ENCODE measurements around the gene SPATA17. TPM values are rescaled to one million over a fixed set of nuclear protein-coding genes. Genes with fewer than 3 reads are reported as not detected.

Gene SPATA17
- total and polyA plus RNA-seq, 10 of the 15 experiments (the other 5 are each of a cell fraction or from before 2014, with no cell fraction given), result 0.08 to 0.27 (median 0.11) TPM; not detected in 6

- peak; percentile 84; the same call in 1 of the 2 replicates for TF ChIP-seq NFIC (IDR thresholded peaks at IDR 0.05; ENCODE audit: low read depth, low read length)
- TF ChIP-seq ZBTB40 (IDR thresholded peaks at IDR 0.05; ENCODE audit: borderline replicate concordance), result no peak
- peak; percentile 92 for TF ChIP-seq RUNX3 (IDR thresholded peaks at IDR 0.05; ENCODE audit: low read length)
- TF ChIP-seq BACH1 (IDR thresholded peaks at IDR 0.05; ENCODE audit: borderline replicate concordance), result peak; percentile 28; the same call in 1 of the 2 replicates
- no peak for TF ChIP-seq NFYB (IDR thresholded peaks at IDR 0.05; ENCODE audit: insufficient read depth, low read depth, low read length)
- TF ChIP-seq USF1 (IDR thresholded peaks at IDR 0.05; ENCODE audit: borderline replicate concordance, extremely low read length, insufficient read depth, low read depth, low read length), result peak; percentile 34
- TF ChIP-seq ZBED1 (IDR thresholded peaks at IDR 0.05; ENCODE audit: borderline replicate concordance), result peak; percentile 79
- no peak; the same call in 1 of the 2 replicates for TF ChIP-seq MAX (IDR thresholded peaks at IDR 0.05; ENCODE audit: low read depth, low read length)
- TF ChIP-seq HDGF (IDR thresholded peaks at IDR 0.05), result no peak
- TF ChIP-seq TBL1XR1 (IDR thresholded peaks at IDR 0.05; ENCODE audit: low read depth, low read length), result peak; percentile 80; the same call in 1 of the 2 replicates
- TF ChIP-seq PML (IDR thresholded peaks at IDR 0.05; ENCODE audit: low read length), result 0 out of 2 replicates have a peak, but pooled peaks have one; percentile 40
- no peak for TF ChIP-seq TCF3 (IDR thresholded peaks at IDR 0.05; ENCODE audit: borderline replicate concordance, insufficient read depth, low read depth, low read length)
- TF ChIP-seq NFXL1 (IDR thresholded peaks at IDR 0.05; ENCODE audit: borderline replicate concordance), result no peak
- peak; percentile 66 to 79 for TF ChIP-seq IKZF2 (IDR thresholded peaks at IDR 0.05)
- peak; percentile 75 for TF ChIP-seq CREM (IDR thresholded peaks at IDR 0.05; ENCODE audit: low read depth)
- peak; percentile 59 to 74; a peak in 3 of 4 replicates for TF ChIP-seq EP300 (IDR thresholded peaks at IDR 0.05; ENCODE audit: borderline replicate concordance in 1 of 2, control insufficient read depth in 1 of 2, low read depth in 2 of 2, low read length in 2 of 2)
- 0 out of 2 replicates have a peak, but pooled peaks have one; percentile 42 for TF ChIP-seq ZSCAN29 (IDR thresholded peaks at IDR 0.05)
- TF ChIP-seq, protein P1, sequence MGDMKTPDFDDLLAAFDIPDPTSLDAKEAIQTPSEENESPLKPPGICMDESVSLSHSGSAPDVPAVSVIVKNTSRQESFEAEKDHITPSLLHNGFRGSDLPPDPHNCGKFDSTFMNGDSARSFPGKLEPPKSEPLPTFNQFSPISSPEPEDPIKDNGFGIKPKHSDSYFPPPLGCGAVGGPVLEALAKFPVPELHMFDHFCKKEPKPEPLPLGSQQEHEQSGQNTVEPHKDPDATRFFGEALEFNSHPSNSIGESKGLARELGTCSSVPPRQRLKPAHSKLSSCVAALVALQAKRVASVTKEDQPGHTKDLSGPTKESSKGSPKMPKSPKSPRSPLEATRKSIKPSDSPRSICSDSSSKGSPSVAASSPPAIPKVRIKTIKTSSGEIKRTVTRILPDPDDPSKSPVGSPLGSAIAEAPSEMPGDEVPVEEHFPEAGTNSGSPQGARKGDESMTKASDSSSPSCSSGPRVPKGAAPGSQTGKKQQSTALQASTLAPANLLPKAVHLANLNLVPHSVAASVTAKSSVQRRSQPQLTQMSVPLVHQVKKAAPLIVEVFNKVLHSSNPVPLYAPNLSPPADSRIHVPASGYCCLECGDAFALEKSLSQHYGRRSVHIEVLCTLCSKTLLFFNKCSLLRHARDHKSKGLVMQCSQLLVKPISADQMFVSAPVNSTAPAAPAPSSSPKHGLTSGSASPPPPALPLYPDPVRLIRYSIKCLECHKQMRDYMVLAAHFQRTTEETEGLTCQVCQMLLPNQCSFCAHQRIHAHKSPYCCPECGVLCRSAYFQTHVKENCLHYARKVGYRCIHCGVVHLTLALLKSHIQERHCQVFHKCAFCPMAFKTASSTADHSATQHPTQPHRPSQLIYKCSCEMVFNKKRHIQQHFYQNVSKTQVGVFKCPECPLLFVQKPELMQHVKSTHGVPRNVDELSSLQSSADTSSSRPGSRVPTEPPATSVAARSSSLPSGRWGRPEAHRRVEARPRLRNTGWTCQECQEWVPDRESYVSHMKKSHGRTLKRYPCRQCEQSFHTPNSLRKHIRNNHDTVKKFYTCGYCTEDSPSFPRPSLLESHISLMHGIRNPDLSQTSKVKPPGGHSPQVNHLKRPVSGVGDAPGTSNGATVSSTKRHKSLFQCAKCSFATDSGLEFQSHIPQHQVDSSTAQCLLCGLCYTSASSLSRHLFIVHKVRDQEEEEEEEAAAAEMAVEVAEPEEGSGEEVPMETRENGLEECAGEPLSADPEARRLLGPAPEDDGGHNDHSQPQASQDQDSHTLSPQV (IDR thresholded peaks at IDR 0.05), result no peak
- peak; percentile 76 for TF ChIP-seq BCL11A (IDR thresholded peaks at IDR 0.05; ENCODE audit: low read depth, low read length)
- no peak for TF ChIP-seq SREBF2 (IDR thresholded peaks at IDR 0.05; ENCODE audit: low read length)
- TF ChIP-seq MTA2 (IDR thresholded peaks at IDR 0.05; ENCODE audit: low read depth), result peak; percentile 87
- TF ChIP-seq YBX1 (IDR thresholded peaks at IDR 0.05), result no peak
- TF ChIP-seq IKZF1 (conservative IDR thresholded peaks at IDR 0.05), result peak; percentile 42; the same call in 1 of the 2 replicates
Observed at GRCh38 chr1:217620814-217621213, 10.3 kb upstream of the SPATA17 start (continued).

Data from GM12878 (cell line).